H1 (cell line): ENCODE results near the gene SUPT4H1.

ENCODE experiments used
- BRCA1 ChIP-seq: IDR thresholded peaks from 2 replicates; pipeline ENCODE4 v1.6.1; 2012; ENCODE audit warnings: low read depth, low read length, improper control_type of control experiment
- CTCF ChIP-seq, 3 experiments: IDR thresholded peaks; 1 replicate in 2 of 3; 2 replicates in 1 of 3; pipeline versions ENCODE4 v1.5.1 to v1.6.1; 2011; ENCODE audit warnings: low read length in 3 of 3, mild to moderate bottlenecking in 3 of 3, inconsistent platforms in 2 of 3, low read depth in 1 of 3, moderate library complexity in 1 of 3; ENCODE audit not compliant: insufficient read depth in 1 of 3; ENCODE audit errors: control extremely low read depth in 1 of 3
- JUN ChIP-seq: IDR thresholded peaks from 2 replicates; pipeline ENCODE4 v1.6.1; 2011; ENCODE audit warnings: low read depth, mild to moderate bottlenecking, improper control_type of control experiment, low read length
- MAFK ChIP-seq: IDR thresholded peaks from 2 replicates; pipeline ENCODE4 v1.6.1; 2012; ENCODE audit warnings: low read depth, mild to moderate bottlenecking, improper control_type of control experiment, low read length
- POLR2AphosphoS5 ChIP-seq: IDR thresholded peaks from 2 replicates; pipeline ENCODE4 v1.6.1; 2011; ENCODE audit warnings: low read depth, low read length
- SIN3A ChIP-seq, 2 experiments: IDR thresholded peaks in 1 of 2; conservative IDR thresholded peaks in 1 of 2; 2 replicates each; pipeline ENCODE4 v1.6.1; 2011 to 2012; ENCODE audit warnings: low read length in 2 of 2, improper control_type of control experiment in 1 of 2, low read depth in 1 of 2, mild to moderate bottlenecking in 1 of 2
- TF ChIP-seq, protein P1 (sequence below): IDR thresholded peaks from 2 replicates; pipeline ENCODE4 v1.6.1; 2012; ENCODE audit warnings: inconsistent platforms

GRCh38 chr17:58341861-58342475 is 10.0 kb downstream of the SUPT4H1 start:
- TF ChIP-seq SIN3A (conservative IDR thresholded peaks at IDR 0.05 in 1 of 2, IDR thresholded peaks at IDR 0.05 in 1 of 2; ENCODE audit: low read depth in 1 of 2, low read length in 2 of 2) (no peak), POLR2AphosphoS5 (no peak), CTCF (IDR thresholded peaks at IDR 0.05; ENCODE audit: control extremely low read depth in 1 of 3, insufficient read depth in 1 of 3, low read depth in 1 of 3, low read length in 3 of 3) (no peak), MAFK (no peak), BRCA1 (no peak), JUN (no peak)
- TF ChIP-seq, protein P1, sequence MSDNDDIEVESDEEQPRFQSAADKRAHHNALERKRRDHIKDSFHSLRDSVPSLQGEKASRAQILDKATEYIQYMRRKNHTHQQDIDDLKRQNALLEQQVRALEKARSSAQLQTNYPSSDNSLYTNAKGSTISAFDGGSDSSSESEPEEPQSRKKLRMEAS = no peak
